A673 (cell line): Measurements from ENCODE around the gene RFK. TPM values are rescaled to one million over a fixed set of nuclear protein-coding genes. Genes with fewer than 3 reads are reported as not detected.

ENCODE experiments used
- BruUV-seq: library from RNA; stranded (reverse); fragments of 400-500 nt; replicated peaks from 2 replicates; lab custom pipeline; 2021; lab: Mats Ljungman, UMichigan
- CTCF ChIA-PET: fragments of 300-600 bp; sonication (Branson Sonifier 250); formaldehyde crosslinking; loops from one replicate; lab custom pipeline; 2022; ENCODE audit warnings: antibody characterized with exemption; lab: Charles Lee
- POLR2A ChIA-PET: fragments of 300-600 bp; sonication (Branson Sonifier 250); formaldehyde crosslinking; loops from one replicate; lab custom pipeline; 2022; ENCODE audit warnings: antibody characterized with exemption; ENCODE audit not compliant: low non-redundant PET; lab: Charles Lee
- DNase-seq: peaks from one replicate; pipeline ENCODE4 v3.0.0-alpha.2; 2015; ENCODE audit warnings: low spot score
- H3K27ac ChIP-seq: fragments of 200-600 bp; sonication (generic); 2 replicates; pipeline ENCODE4 v1.5.1; 2016; ENCODE audit warnings: mixed run types, low read depth, mild to moderate bottlenecking, mixed read lengths, antibody characterized with exemption, low read length; ENCODE audit not compliant: poor library complexity, severe bottlenecking
- H3K27me3 ChIP-seq: fragments of 200-600 bp; sonication (generic); replicated peaks from 2 replicates; pipeline ENCODE4 v1.6.1; 2017; ENCODE audit warnings: mixed run types, low read depth, mild to moderate bottlenecking, mixed read lengths, antibody characterized with exemption, low read length; ENCODE audit not compliant: insufficient read depth, poor library complexity
- H3K36me3 ChIP-seq: fragments of 200-600 bp; sonication (generic); 2 replicates; pipeline ENCODE4 v1.6.1; 2016; ENCODE audit warnings: mixed run types, mild to moderate bottlenecking, mixed read lengths, antibody characterized with exemption, low read length; ENCODE audit not compliant: insufficient read depth, poor library complexity, severe bottlenecking
- H3K4me1 ChIP-seq: fragments of 200-600 bp; sonication (generic); 2 replicates; pipeline ENCODE4 v1.6.1; 2017; ENCODE audit warnings: mixed run types, mild to moderate bottlenecking, mixed read lengths, antibody characterized with exemption, low read length; ENCODE audit not compliant: insufficient read depth, poor library complexity, severe bottlenecking
- H3K4me3 ChIP-seq: fragments of 200-600 bp; sonication (generic); 2 replicates; pipeline ENCODE4 v1.5.1; 2016; ENCODE audit warnings: low read depth, mixed run types, mild to moderate bottlenecking, mixed read lengths, low read length; ENCODE audit not compliant: poor library complexity, severe bottlenecking
- H3K9me3 ChIP-seq: fragments of 200-600 bp; sonication (generic); 2 replicates; pipeline ENCODE4 v1.6.1; 2016; ENCODE audit warnings: mixed run types, low read depth, mild to moderate bottlenecking, mixed read lengths, antibody characterized with exemption, low read length; ENCODE audit not compliant: poor library complexity, severe bottlenecking
- CTCF ChIP-seq: fragments of 300-800, 200-600 bp; sonication (generic); conservative IDR thresholded peaks from 2 replicates; pipeline ENCODE4 v1.5.1; 2017; ENCODE audit warnings: low read depth, mild to moderate bottlenecking, antibody characterized with exemption, low read length, moderate library complexity, mixed read lengths
- EZH2 ChIP-seq: fragments of 200-600 bp; sonication (generic); IDR thresholded peaks from 2 replicates; pipeline ENCODE4 v1.6.1; 2017; ENCODE audit warnings: borderline replicate concordance, low read depth, mild to moderate bottlenecking, mixed read lengths, antibody characterized with exemption, low read length; ENCODE audit not compliant: poor library complexity, severe bottlenecking
- intact Hi-C: fragments of 100-400 bp; cut with micrococcal nuclease; formaldehyde crosslinking; loops from one replicate; pipeline ENCODE4 v1.10.0; 2022; ENCODE audit not compliant: unreplicated experiment
- total RNA-seq: library from RNA; stranded (reverse); gene quantifications from 2 replicates; pipeline ENCODE4 v1.2.3, GENCODE V29; 2021

RFK gene
- total RNA-seq, 1 experiment from 2014 or later, result 22.1 TPM

GRCh38 chr9:76415154-76415553 lies 20.9 kb upstream of the RFK start:
- no peak for DNase-seq
- ChIA-PET POLR2A (no interaction called here), CTCF (no interaction called here)
- no peak overlapping the region for H3K4me3 ChIP-seq
- no peaks in the 10 kb centered on the region for H3K27me3 ChIP-seq
- intact Hi-C loops, result no loop called here
- H3K36me3 ChIP-seq, result no peaks in the 10 kb centered on the region
- no TSS peak for BruUV-seq
- no peak for TF ChIP-seq CTCF
- TF ChIP-seq EZH2, result no peak
- no peaks in the 10 kb centered on the region for H3K4me1 ChIP-seq
- H3K27ac ChIP-seq, result no peak overlapping the region
- no peaks in the 10 kb centered on the region for H3K9me3 ChIP-seq

- H3K4me3 ChIP-seq, result no peak overlapping the region
- no peaks in the 10 kb centered on the region for H3K27me3 ChIP-seq
- H3K9me3 ChIP-seq, result no peaks in the 10 kb centered on the region
- H3K27ac ChIP-seq, result no peak overlapping the region
- TF ChIP-seq EZH2 (no peak), CTCF (no peak)
- intact Hi-C loops, result no loop called here
- H3K36me3 ChIP-seq, result no peaks in the 10 kb centered on the region
- DNase-seq, result no peak
- H3K4me1 ChIP-seq, result no peaks in the 10 kb centered on the region
- ChIA-PET CTCF (no interaction called here), POLR2A (no interaction called here)
- no TSS peak for BruUV-seq
Observed at GRCh38 chr9:76414661-76415060, 20.4 kb upstream of the RFK start.

GRCh38 chr9:76413658-76414057 lies 19.4 kb upstream of the RFK start:
- no peaks in the 10 kb centered on the region for H3K9me3 ChIP-seq
- TF ChIP-seq EZH2, result no peak
- TF ChIP-seq CTCF, result no peak
- H3K27ac ChIP-seq, result no peak overlapping the region
- no peak for DNase-seq
- CTCF ChIA-PET, result interaction anchor here (0.6 kb wide), 1 partner anchor 1043 kb away, joined by 15 read pairs; no protein-coding TSS in a partner anchor
- no peak overlapping the region for H3K4me3 ChIP-seq
- POLR2A ChIA-PET, result no interaction called here
- BruUV-seq, result no TSS peak
- intact Hi-C loops, result no loop called here
- H3K36me3 ChIP-seq, result no peaks in the 10 kb centered on the region
- no peaks in the 10 kb centered on the region for H3K4me1 ChIP-seq
- no peaks in the 10 kb centered on the region for H3K27me3 ChIP-seq
